Epithelial cell of proximal tubule (primary cell): Measurements from ENCODE around the gene KCNK5. TPM values are rescaled to one million over a fixed set of nuclear protein-coding genes. Genes with fewer than 3 reads are reported as not detected.

ENCODE experiments used
- DNase-seq: peaks from one replicate; pipeline ENCODE4 v3.0.0-alpha.2; 2011; ENCODE audit warnings: low read depth
- H3K4me3 ChIP-seq: 2 replicates; pipeline ENCODE4 v1.5.1; 2011; ENCODE audit warnings: low read depth, mild to moderate bottlenecking, low read length
- total RNA-seq: library from RNA; depleted of rRNA; stranded (reverse); fragments of >200 nt; gene quantifications from 2 replicates; pipeline ENCODE4 v1.2.3, GENCODE V29; 2015
- TF ChIP-seq, protein P1 (sequence below): conservative IDR thresholded peaks from 2 replicates; pipeline ENCODE4 v1.5.1; 2012; ENCODE audit warnings: low read depth, mild to moderate bottlenecking, low read length

Gene KCNK5
- total RNA-seq, 1 donor from 2014 or later: 1.6 TPM

DNA sequence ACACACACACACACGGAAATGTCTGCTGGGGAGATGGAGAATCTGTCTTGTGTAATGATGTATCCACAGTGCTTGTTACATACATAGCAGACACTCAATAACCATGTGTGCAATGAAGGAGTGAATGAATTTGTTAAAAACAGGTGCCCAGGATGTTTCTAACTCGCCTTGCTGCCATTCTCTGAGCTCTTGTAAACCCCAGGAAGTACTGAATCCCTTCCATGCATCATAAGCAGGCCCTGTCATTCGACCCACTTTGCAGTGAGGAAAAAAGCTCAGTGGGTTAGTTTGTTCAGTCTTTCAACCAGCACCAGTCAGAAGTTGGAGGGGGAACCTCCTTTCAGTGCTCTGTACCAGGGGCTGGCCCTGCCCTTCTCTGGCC, 1.4 kb upstream of the KCNK5 start:
- no peak for DNase-seq
- no peak overlapping the region for H3K4me3 ChIP-seq
- TF ChIP-seq, protein P1, sequence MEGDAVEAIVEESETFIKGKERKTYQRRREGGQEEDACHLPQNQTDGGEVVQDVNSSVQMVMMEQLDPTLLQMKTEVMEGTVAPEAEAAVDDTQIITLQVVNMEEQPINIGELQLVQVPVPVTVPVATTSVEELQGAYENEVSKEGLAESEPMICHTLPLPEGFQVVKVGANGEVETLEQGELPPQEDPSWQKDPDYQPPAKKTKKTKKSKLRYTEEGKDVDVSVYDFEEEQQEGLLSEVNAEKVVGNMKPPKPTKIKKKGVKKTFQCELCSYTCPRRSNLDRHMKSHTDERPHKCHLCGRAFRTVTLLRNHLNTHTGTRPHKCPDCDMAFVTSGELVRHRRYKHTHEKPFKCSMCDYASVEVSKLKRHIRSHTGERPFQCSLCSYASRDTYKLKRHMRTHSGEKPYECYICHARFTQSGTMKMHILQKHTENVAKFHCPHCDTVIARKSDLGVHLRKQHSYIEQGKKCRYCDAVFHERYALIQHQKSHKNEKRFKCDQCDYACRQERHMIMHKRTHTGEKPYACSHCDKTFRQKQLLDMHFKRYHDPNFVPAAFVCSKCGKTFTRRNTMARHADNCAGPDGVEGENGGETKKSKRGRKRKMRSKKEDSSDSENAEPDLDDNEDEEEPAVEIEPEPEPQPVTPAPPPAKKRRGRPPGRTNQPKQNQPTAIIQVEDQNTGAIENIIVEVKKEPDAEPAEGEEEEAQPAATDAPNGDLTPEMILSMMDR: no peak

DNA sequence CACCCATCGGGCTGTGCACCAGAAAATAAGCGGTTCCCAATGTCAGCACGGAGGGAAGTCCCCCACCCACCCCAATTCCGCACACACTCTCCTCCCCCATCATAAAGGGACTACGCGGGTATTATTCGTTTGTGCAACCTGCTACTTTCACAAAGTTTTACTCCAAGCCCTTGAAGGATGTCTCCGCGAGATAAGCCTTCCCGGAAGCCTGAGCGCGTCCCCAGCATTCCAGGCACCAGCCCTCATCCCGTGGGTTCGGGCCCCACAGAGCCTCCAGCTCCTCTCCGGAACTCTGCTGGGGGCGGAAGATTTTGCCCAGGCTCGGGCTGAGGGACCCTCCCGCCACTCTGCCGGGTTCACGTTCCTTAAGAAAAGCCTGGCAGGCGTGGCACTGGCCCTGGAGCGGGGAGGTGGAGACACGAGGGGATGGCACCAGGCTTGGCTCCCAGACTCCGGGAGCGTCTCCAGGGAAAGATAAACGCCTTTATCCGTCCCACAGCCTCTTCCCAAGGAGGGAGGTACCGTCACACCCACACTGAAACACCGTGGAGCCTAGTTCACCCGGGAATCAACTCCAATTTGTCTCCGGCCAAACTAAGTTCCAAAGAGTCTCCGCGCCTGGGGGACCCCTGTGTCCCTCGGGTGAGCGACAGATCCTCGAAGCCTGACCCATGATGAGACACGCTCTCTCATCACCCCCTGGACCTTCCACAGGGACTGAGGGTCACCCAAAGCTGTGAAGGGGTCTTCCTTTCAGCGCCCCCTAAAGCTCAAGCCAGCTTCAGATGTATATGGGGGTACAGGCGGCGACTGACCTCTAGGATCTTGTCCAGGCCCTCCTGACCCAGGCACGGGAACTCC, 934 bp downstream of the KCNK5 start:
- TF ChIP-seq, protein P1: no peak
- H3K4me3 ChIP-seq: peak overlapping the region; percentile 93
- no peak for DNase-seq

DNA sequence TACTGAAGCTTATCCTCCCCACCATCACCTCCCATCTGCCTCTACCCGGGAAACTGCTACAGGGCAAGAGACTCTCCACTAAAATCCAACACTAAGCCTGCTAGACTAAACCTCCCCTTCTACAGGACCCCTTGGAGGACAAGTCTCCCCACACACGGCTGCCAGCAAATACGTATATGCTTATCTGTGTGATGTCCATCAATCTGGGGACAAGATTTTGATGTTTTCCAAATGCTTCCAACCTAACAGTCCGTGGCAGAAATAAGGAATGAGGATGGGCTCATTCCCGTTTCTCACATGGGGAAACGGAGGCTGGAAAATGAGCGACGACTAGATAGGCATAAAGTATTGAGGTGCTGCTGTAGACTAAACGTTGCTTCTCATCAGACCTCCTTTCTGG, 1.8 kb downstream of the KCNK5 start:
- H3K4me3 ChIP-seq: peak overlapping the region; percentile 93
- DNase-seq: no peak
- TF ChIP-seq, protein P1: no peak

DNA sequence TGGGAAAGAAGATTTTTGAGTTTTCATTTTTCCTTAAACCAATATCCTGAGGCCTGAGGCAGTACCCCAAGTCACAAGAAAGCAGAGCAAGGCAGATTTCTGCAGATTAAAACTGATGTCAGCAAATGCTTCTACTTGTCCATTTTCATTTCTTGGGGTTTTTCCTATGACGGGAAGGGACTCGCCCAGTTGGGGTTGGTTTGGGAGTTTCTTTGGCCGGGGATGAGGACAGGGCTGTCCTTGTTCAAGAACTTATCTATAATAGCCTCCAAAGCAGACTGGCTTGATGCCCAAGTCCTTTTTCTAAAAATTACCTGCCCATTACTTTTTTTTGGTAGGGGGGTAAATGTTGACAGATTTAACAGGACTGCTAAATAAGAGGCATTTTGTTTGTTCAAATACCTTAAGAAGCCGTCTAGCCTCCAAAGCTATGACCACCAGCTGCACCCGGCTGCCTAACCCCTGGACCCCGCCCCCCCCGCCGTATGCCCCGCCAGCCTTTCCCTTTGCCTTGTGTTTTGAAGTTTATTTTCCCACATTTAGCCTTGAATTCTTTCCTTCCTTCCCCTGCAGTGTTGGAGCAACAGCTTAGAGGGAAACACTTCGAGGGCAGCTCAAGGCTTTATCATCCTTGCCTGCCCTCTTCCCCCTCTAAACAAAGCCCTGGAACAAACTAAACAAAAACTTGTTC, 2.5 kb downstream of the KCNK5 start:
- no peak for DNase-seq
- TF ChIP-seq, protein P1: no peak
- peak overlapping the region; percentile 93 for H3K4me3 ChIP-seq

DNA sequence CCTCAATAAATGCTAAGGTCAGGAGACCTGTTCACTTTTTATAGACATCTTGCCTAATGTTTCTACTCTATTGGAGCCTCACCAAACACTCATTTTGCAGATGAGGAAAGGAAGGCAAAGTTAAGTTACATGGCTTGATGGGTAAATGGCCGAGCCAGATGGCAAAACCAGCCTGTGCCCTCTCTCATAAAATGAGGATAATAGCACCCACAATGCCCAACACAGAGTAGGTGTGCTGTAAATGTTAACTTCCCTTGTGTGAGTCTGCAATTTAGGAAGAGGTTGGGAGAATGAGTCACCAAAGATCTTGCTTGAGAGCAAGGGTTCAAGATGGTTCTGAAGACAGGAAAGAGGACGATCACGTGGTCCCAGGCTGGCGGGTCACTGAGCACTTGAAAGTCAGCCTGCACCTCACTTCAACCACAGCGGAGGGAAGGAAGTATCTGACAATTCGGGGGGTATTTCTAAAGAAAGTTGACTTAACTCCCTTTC, 3.3 kb downstream of the KCNK5 start:
- TF ChIP-seq, protein P1: no peak
- no peak for DNase-seq
- peak overlapping the region; percentile 93 for H3K4me3 ChIP-seq

DNA sequence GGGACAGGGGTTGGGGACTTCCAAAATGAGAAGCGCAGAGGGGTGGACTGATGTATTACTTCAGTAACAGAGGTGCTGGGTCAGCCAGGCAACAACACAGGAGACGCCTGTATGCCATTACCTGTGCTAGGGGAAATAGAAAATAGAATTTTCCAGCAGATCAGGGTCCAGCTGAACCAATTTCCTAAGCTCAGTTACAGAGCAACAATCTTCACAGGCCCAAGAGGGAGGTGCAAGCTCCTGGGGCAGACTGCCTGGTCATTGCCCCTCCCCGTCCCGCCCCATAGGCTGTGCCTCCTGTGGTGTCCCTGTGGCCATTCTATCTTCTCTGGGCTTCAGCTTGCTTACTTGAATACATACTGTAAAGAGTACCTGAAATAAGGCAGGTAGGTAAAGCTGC, 3.7 kb downstream of the KCNK5 start:
- DNase-seq: no peak
- TF ChIP-seq, protein P1: no peak
- H3K4me3 ChIP-seq: no peak overlapping the region
